GM21723 (cell line): Measurements from ENCODE around the gene SORCS2.

Experiments
- ATAC-seq: cut with Tn5 transposase; IDR thresholded peaks from one replicate; pipeline ENCODE4 v1.9.1; 2021; ENCODE audit warnings: mild to moderate bottlenecking, moderate library complexity; ENCODE audit not compliant: unreplicated experiment

SORCS2 gene

GRCh38 chr4:7384929-7385890, 192.9 kb downstream of the SORCS2 start:
- ATAC-seq = no peak

GRCh38 chr4:7387925-7388324, 195.6 kb downstream of the SORCS2 start:
- no peak for ATAC-seq

GRCh38 chr4:7388627-7389026, 196.3 kb downstream of the SORCS2 start:
- no peak for ATAC-seq

- ATAC-seq = no peak
Measured at GRCh38 chr4:7389101-7389701, 196.9 kb downstream of the SORCS2 start.

- no peak for ATAC-seq
Measured at GRCh38 chr4:7389719-7390118, 197.4 kb downstream of the SORCS2 start.

- no peak for ATAC-seq
Measured at GRCh38 chr4:7390336-7390735, 198.0 kb downstream of the SORCS2 start.

- ATAC-seq = no peak
Measured at GRCh38 chr4:7390906-7391636, 198.7 kb downstream of the SORCS2 start.

GRCh38 chr4:7391637-7392437, 199.5 kb downstream of the SORCS2 start:
- no peak for ATAC-seq

GRCh38 chr4:7392438-7393421, 200.4 kb downstream of the SORCS2 start:
- ATAC-seq = no peak

- no peak for ATAC-seq
Measured at GRCh38 chr4:7393601-7394575, 201.6 kb downstream of the SORCS2 start.

GRCh38 chr4:7394681-7395451, 202.5 kb downstream of the SORCS2 start:
- no peak for ATAC-seq

- no peak for ATAC-seq
Measured at GRCh38 chr4:7395645-7396044, 203.3 kb downstream of the SORCS2 start.

GRCh38 chr4:7396186-7396910, 204.0 kb downstream of the SORCS2 start:
- no peak for ATAC-seq

GRCh38 chr4:7397206-7398103, 205.1 kb downstream of the SORCS2 start:
- no peak for ATAC-seq

- ATAC-seq = no peak
Measured at GRCh38 chr4:7398104-7398423, 205.7 kb downstream of the SORCS2 start.

- no peak for ATAC-seq
Measured at GRCh38 chr4:7398788-7399439, 206.6 kb downstream of the SORCS2 start.
